GM18498 (cell line): ENCODE measurements around the gene HOXB2.
"Not testable (repeated sequence)": the region's sequence is repeated elsewhere in the genome, so short reads cannot be mapped to it uniquely, and the experiment has no call there.

Experiments
- ATAC-seq: cut with Tn5 transposase; IDR thresholded peaks from one replicate; pipeline ENCODE4 v1.9.1; 2021; ENCODE audit warnings: mild to moderate bottlenecking, moderate library complexity; ENCODE audit not compliant: unreplicated experiment

HOXB2 gene

DNA sequence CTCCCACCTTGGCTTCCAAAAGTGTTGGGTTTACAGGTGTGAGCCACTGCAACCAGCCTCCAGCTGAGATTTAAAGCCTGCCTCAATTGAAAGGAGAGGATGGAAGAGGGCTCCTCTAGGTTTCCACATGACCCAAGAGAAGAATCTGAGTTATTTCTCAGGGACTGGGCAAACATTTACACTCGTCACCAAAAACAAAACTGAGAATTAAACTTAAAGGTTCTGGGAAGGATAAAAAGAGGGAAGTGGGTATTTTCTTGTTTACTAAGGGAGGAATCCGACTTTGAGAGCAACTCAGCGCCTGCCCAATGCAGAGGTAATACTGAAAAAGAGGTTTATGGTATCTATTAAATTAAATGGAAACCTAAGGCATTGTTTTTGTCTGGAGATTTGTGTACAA lies 27.4 kb downstream of the HOXB2 start:
- no peak for ATAC-seq

DNA sequence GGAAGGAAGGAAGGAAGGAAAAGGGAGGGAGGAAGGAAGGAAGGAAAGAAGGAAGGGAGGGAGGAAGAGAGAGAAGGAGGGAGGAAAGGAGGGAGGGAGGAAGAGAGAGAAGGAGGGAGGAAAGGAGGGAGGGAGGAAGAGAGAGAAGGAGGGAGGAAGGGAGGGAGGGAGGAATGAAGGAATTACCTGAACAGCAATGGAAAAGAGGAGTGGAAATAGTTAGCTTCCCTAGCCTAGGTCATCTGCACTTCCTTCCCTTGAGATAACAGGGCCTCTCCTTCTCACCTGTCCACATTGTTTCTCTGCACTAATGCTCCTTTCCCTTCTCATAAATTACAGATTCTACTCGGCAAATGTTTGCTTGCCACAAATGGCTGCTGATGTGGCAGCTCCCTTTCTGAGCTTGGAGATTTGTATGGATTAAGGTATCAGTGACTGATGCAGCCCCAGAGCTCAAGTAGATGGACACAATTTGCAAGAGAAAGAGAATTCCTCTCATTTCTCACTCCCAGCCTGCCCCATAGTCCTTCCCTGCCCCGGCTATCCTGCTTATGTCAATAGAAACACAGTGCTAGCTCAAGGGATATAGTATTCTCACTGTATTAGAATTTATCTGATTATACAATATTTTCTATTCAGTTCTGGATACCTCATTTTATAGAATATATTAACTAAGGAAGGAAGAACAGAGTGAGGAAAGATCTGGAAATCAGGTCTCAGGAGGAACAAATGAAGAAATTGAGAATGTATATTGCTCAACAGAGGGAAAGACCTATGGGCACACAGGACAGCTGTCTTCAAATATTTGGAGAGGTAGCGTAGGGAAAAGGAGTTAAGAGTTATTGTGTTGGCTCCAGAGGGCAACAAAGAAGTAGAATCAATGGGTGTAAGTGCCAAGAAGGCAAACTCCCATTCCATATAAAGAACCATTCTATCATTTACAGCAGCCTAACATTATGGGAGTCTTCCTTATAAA lies 28.7 kb downstream of the HOXB2 start:
- ATAC-seq, result no peak

DNA sequence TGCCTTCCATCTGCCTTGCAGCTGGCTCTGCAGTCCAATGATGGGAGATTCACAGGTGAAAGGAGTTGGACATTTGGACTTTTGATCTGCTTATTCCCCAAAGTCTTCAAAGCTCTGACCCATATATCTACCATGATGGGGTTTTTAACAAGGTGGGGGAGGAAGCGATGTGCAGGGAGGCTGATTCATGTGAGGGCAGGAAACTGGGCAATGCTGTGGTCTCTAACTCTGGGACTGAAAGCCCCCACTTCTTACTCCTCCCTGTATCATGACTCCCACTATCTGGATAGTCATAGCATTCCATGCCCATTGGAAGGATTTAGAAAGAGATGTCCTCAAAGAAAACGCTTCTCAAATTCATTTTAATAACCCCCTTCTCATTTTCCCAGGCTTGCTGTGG lies 30.4 kb downstream of the HOXB2 start:
- ATAC-seq, result no peak

DNA sequence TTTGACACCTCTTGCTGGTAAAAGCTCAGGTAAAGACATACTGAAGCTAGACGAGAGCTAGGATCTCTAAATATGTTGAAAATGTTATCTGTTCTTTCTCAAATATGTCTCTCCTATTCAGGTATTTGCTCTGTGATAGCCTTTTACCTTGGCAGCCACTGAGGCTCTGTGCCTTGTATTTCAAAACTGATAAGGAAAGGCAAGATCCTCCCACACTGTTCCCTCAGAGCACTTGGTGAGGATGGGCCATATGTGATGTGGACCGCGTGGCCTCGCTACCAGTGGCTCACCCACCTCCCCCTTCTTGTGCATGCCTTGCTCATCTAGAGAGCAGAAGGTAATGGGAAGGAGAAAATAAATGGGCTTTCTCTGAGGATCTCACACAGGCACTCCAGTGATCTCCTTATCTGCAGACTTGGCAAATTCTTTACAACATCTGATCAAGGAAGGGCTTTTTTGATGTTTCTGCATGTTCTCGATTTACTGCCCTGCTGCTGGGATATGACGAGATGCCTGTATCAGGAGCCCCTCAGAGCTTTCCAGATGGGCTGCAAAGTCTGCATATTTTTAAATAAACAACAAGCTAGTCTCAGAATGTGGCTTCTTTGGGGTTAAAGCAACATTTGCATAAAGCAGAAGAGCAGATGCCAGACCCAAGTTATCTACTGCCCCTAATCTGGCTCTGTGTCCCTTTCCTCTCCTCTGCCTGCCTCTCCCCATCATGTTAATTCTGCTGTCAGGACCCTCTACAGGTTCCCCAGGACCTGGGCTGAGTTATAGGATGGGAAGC lies 31.0 kb downstream of the HOXB2 start:
- no peak for ATAC-seq

DNA sequence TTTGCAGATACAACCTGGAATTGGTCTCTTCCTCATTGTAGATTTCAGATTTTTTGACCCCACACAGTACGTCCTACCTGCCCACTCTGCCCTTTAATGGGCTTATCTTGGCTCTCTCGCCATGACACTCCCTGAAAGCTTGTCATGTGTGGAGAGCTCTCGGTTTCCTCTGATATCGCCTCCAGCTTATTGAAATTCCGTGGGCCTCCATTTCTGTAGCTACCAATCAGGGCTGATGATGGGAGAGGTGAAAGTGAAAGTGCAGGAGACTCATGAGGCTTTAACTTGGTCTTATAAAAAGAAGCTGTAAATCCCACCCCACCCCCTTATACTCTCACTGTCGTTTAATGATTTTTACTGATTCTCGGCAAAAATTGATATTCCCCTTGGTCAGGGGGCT lies 31.8 kb downstream of the HOXB2 start:
- no peak for ATAC-seq

DNA sequence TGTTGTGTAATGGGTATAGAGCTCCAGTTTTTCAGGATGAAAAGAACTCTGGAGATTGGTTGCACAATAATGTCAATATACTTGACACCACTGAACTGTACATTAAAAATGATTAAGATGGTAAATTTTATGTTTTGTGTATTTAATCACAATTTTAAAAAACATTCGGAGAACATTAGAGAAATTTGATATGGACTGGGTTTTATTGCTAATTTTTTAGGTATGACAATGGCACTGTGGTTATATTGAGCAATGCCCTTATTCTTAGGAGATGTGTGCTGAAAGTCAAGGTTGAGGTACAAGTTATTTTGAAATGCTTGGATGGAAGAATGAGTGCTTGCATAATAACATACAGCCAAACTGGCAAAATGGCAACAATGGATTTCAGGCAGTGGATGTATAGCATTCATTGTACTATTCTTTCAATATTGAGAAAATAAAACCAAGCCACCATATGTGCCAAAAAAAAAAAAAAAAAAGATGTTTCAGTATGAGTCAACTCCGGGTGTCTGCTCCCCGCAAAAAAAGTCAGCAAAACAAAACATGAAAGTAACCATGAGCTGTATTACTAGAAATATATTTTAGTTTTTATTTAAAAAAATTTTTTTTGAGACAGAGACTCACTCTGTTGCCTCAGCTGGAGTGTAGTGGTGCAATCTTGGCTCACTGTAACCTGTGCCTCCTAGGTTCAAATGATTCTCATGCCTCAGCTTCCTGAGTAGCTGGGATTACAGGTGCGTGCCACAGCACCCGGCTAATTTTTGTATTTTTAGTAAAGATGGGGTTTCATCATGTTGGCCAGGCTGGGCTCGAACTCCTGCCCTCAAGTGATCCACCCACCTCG lies 33.9 kb downstream of the HOXB2 start:
- ATAC-seq, result peak; percentile 56

DNA sequence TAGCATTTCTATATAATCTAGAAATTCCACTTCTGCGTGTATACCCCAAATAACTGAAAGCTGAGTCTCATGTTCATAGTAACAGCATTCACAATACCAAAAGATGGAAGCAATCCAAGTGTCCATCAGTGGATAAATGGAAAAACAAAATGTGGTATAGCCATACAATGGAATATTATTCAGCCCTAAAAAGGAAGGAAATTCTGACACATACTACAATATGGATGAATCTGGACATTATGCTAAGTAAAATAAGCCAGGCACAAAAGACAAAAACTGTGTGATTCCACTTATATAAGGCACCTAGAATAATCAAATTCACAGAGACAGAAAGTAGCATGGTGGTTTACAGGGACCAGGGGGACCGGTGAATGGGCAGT lies 34.5 kb downstream of the HOXB2 start:
- no peak for ATAC-seq

DNA sequence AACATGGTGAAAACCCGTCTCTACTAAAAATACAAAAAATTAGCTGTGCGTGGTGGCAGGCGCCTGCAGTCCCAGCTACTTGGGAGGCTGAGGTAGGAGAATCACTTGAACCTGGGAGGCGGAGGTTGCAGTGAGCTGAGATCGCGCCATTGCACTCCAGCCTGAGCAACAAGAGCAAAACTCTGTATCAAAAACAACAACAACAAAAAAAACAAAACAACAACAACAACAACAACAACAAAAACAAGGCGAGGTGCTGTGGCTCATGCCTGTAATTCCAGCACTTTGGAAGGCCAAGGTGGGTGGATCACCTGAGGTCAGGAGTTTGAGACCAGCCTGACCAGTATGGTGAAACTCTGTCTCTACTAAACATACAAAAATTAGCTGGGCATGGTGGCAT lies 35.2 kb downstream of the HOXB2 start:
- not testable (repeated sequence) for ATAC-seq

DNA sequence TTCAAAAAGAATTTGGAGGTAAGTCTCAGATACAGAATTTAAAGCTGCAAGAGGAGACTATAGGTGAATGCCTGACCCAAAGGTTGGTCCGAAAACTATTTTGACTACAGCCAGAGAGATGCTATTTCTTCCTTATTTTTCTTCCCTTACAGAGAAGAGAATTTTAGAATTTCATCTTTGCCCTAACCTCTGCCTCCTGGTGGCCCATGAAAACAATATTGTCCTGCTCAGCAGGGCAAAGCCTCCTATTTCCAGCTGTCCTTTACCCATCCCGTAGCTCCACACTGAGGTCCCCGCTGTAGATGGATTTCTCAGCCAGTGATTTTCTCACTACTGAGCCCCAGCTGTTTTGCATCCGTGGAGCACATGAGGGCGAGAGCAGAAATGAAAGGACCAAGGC lies 38.7 kb downstream of the HOXB2 start:
- no peak for ATAC-seq

DNA sequence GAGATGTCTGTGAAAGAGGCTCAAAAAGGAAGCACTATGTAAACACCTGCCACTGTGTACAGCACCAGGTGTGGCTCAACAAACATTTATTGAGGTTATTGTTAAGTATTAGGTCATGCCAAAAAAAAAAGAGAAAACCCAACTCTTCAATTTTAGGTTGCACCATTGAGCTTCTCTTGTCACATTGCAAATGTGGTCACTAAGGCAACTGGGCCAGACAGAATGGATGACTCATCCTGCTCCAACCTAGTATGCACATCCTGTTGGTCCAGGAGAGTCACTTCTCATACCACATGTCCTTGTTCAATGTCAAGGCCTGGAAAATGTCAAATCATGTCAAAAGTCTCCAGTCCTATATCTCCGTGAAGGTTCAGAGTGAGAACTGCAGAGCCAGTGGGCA lies 39.1 kb downstream of the HOXB2 start:
- ATAC-seq, result peak; percentile 90

DNA sequence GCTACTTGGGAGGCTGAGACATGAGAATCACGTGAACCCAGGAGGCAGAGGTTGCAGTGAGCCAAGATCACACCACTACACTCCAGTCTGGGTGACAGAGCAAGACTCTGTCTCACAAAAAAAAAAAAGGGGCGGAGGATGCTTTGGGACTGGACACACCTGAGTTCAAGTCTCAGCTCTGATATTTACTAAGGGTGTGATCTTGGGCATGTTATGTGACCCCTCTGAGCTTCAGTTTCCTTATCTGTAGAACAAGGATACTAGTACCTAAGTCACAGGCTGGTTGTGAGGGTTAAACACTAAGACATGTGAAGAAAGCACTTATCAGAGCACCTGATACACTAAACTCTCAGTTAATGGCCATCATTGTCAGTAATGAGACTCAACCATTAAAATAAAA lies 40.0 kb downstream of the HOXB2 start:
- no peak for ATAC-seq

DNA sequence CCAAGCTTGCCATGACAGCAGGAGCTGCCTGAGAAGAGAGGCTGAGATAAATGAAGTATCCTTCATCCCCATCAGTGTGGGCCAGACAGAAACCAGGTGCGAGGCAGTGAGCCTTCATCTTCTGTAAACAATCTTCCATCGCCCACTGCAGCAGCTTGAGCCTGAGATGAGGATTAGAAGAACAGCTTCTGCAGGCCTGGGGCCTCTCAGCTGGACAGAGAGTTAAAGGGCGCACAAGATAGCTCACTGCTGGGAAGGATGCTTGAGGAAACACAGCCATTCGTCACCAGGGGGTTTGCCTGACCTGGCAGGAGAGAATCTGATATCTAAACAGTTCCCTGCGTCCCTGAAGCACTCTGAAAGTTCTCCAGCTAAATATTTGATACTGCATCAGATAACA lies 41.2 kb downstream of the HOXB2 start:
- ATAC-seq, result no peak

DNA sequence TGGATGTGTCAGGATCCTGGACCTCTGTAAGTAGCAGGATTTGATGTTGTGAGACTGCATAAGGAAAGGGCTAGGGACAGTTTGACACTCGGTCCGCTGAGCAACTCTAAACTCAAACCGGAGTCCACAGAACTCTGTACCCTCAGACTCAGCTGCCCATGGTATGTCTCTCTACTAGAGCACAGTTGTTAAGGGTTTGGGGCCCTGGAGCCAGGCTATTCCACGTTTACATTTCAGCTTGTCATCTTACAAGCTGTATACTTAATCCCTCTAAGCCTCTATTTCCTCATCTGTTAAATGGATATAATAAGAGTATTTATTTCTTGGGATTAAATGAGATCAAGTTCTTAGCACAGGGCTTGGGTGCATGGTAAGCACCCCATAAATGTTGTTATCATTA lies 42.0 kb downstream of the HOXB2 start:
- ATAC-seq, result no peak

DNA sequence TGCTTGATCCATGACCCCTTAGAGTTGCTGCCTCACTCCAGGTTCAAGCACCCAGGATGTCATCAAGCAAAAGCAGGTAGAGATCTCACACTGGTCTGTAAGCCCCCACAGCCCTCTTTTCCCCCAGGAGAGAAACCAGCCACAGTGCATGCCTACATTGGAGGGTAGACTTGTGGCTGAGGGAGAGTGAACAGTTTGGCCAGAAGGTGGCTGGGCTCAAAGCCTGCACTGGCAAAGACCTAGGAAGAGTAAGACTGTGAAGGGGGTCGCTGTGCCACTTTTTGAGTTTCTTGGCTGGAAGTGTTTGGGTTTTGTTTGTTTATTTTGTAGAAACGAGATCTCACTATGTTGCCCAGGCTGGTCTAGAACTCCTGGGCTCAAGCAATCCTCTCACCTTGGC lies 42.6 kb downstream of the HOXB2 start:
- ATAC-seq, result no peak

DNA sequence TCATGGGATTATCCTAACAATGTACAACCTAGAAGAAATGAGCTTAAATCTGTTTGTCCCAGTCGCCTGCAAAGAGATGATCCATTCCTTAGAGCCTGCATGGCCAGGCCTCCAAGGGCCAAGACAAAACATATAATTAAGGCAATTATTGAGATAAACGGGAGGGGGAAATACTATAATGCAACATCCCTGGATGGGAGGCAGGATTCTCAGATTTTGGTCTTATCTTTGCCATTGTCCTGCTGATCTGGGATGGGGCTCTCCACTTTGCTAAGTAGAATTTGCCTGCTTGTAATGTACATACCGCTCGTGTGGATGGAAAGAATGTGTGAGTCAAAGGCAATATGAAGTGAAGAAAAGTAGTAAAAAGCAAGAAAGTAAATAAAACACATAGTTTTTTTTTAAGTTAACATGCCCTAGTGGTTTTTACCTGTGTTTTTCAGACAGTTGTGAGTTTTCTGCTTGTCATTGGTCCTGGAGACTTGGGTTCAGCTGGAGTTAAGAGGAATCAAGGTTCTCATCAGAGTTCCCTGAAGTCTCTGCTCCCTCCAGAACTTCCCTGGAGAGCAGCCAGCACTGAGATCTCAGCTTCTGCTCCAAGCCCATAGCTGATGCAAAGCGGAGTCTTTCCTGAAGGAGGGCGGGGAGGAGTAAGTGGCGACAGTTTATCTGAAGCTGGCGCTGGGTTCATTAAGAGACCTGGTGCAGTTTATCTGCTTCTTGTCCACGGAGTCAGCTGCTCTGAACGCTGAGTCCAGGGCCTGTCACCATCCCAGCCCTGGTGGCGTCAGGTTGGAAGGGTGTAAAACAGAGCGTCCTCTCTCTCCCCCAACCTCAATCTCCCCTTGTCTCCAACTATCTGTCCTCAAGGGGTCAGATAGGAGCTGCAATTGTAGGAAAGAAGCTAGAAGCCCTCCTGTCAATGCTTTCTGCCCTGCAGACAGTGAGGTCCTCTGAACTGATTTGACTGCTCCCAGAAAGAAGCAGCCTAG lies 44.2 kb downstream of the HOXB2 start:
- ATAC-seq, result no peak

DNA sequence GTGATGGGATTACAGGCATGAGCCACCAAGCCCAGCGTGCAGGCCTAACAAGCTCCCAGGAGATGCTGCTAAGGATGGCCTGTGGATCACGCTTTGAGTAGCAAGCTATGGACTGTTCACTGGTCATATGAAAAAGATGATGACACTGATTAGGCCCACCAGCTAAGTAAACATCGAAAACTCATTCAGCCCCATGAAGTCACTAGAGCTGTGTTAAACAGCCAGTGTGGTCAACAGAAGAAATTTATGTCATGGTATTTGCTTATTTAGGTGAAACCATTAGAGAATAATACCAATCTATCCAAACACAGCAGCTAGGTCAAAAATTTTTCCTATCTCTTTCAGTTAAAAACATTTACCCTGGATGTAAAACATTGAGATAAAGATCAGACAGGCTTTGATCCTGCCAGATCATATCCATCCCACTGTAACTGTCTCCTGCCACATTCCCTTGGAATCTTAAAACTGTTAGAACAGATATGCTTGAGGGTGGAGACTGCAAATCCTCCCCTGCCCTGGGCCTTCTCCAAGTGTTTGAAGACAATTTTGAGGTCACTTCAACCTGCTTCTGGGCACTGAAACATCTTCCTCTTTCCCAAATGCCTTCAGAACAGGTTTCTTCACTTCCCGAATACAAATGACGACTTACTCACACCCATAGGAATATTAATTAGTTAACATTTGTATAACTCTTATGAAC lies 45.0 kb downstream of the HOXB2 start:
- ATAC-seq, result no peak

DNA sequence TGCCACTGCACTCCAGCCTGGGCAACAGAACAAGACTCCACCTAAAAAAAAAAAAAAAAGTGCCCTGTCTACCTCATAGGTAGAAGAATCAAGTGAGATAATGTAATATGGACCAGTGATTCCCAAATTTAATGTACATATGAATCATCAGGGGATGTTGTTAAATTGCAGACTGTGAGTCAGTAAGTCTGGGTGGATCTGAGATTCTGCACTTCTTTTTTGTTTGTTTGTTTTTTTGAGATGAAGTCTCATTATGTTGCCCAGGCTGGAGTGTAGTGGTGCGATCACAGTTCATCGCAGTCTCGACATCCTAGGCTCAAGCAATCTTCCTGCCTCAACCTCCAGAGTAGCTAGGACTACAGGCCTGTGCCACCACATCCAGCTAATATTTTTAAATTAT lies 45.7 kb downstream of the HOXB2 start:
- ATAC-seq, result no peak

DNA sequence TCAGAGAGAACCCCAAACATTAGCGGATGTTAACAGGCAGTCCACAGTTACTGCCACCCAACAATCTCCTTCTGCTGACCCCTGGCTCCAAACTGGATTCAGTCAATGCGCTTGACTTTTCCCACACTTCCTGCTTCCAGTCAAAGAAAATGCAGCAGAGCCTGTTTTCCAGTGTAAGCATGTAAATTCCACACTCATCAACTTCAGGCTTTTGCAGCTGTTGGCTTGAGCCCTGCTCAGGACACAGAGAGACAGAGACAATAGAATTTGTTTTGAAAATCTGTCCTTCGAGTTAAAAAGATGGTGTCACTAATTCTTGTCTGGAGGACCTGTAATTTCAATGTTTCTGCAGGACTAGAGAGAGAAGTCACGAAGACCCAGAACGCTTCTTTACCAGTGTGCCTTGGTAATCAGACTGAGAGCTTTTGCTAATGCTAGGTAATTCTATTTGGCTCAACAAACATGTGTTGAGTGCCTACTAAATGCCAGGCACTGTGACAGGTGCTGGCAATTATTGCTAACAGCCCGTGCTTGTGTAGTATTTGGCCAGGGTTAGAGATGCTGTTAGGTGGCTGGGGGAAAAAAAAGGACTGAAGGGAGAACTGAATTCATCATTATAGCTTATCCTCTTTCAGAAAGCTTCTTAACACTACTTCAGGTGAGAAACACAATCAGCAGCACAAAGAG lies 46.6 kb downstream of the HOXB2 start:
- no peak for ATAC-seq

DNA sequence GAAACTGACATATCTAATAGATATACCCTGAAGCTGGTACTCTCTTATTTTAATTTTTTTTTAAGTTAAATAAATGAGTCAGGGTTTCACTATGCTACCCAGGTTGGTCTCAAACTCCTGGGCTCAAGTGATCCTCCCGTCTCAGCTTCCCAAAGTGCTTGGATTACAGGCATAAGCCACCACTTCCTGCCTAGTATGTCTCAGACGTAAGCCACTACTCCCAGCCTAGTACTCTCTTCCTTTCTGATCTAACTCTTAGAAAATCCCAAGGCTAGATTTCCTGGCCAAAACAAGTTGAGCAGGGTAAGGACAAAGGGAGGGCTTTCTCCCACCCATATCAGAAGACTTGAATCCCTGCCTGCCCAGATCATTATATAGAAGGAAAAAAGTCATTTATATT lies 47.8 kb downstream of the HOXB2 start:
- ATAC-seq, result no peak
